22Rv1 (cell line): ENCODE results near the gene ZNF761.
"Not testable (repeated sequence)": the region's sequence is repeated elsewhere in the genome, so short reads cannot be mapped to it uniquely, and the experiment has no call there.

Experiments used
- ZFX ChIP-seq: fragments of 450-650 bp; IDR thresholded peaks from 2 replicates; pipeline ENCODE4 v1.6.1; 2017; ENCODE audit warnings: antibody characterized with exemption, borderline replicate concordance
- TF ChIP-seq, protein P1 (sequence below): fragments of 450-650 bp; IDR thresholded peaks from 2 replicates; pipeline ENCODE4 v1.5.1; 2017; ENCODE audit warnings: mild to moderate bottlenecking

DNA sequence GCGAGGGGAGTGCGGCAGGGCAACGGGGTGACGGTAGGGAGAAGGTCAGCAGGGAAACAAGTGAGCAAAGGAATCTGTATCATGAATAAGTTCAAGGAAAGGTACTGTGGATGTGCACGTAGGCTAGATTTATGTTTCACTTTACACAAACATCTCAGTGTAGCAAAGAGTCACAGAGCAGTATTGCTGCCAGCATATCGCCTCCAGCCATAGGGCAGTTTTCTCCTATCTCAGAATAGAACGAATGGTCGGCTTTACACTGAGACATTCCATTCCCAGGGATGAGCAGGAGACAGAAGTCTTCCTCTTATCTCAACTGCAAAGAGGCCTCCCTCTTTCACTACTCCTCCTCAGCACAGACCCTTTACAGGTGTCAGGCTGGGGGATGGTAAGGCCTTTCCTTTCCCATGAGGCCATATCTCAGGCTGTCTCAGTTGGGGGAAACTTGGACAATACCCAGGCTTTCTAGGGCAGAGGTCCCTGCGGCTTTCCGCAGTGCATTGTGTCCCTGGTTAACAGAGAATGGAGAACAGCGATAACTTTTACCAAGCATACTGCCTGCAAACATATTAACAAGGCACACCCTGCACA is 28.4 kb downstream of the ZNF761 start:
- TF ChIP-seq, protein P1, sequence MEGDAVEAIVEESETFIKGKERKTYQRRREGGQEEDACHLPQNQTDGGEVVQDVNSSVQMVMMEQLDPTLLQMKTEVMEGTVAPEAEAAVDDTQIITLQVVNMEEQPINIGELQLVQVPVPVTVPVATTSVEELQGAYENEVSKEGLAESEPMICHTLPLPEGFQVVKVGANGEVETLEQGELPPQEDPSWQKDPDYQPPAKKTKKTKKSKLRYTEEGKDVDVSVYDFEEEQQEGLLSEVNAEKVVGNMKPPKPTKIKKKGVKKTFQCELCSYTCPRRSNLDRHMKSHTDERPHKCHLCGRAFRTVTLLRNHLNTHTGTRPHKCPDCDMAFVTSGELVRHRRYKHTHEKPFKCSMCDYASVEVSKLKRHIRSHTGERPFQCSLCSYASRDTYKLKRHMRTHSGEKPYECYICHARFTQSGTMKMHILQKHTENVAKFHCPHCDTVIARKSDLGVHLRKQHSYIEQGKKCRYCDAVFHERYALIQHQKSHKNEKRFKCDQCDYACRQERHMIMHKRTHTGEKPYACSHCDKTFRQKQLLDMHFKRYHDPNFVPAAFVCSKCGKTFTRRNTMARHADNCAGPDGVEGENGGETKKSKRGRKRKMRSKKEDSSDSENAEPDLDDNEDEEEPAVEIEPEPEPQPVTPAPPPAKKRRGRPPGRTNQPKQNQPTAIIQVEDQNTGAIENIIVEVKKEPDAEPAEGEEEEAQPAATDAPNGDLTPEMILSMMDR, result not testable (repeated sequence)
- not testable (repeated sequence) for TF ChIP-seq ZFX
